Central memory CD8-positive, alpha-beta T cell (primary cell): ENCODE results near the gene TFF3.

Experiments used
- ATAC-seq: fragments of 150-1000 bp; cut with Tn5 transposase; replicated peaks from 2 replicates; pipeline ENCODE4 v1.10.0; 2022; ENCODE audit warnings: mild to moderate bottlenecking, moderate FRiP score, moderate number of reproducible peaks; ENCODE audit not compliant: poor library complexity, severe bottlenecking; ENCODE audit errors: extremely low read depth
- DNase-seq, 2 donors: peaks; one replicate each; pipeline ENCODE4 v3.0.0; 2021; ENCODE audit warnings: low spot score in 2 of 2
- H3K27ac Mint-ChIP-seq: one replicate; pipeline ENCODE4 v1.8.0; 2022; ENCODE audit warnings: low read depth, mild to moderate bottlenecking, moderate library complexity, mixed read lengths
- H3K27me3 Mint-ChIP-seq: one replicate; pipeline ENCODE4 v1.8.0; 2022; ENCODE audit warnings: mixed read lengths
- H3K36me3 Mint-ChIP-seq: one replicate; pipeline ENCODE4 v1.8.0; 2022; ENCODE audit warnings: mild to moderate bottlenecking, moderate library complexity, mixed read lengths; ENCODE audit not compliant: insufficient read depth
- H3K4me1 Mint-ChIP-seq: one replicate; pipeline ENCODE4 v1.8.0; 2022; ENCODE audit warnings: mixed read lengths
- H3K4me3 Mint-ChIP-seq: one replicate; pipeline ENCODE4 v1.8.0; 2022; ENCODE audit warnings: mild to moderate bottlenecking, moderate library complexity, mixed read lengths
- H3K9me3 Mint-ChIP-seq: one replicate; pipeline ENCODE4 v1.8.0; 2022; ENCODE audit warnings: mixed read lengths

The TFF3 gene

DNA sequence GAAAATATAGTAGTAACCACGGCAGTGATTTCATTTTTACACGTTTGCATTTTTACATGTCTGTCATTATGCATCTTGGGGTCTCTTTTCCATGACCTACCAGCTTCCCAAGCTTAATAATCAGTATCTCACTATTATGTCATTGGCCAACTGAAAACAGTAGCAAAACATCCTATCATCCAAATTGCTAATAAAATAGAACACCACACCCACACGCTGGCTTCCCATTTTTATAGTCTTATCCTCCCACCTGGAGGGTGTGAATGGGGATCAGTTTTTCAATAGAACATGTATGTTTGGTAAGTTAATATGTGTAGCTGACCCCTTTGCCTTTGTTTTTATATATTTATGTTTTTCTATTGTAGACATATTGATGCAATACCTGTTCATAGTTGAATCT is 11.8 kb downstream of the TFF3 start:
- Mint-ChIP-seq H3K36me3 (peaks cover 5% of the 10 kb centered on the region), H3K27ac (no peak overlapping the region), H3K4me1 (no peaks in the 10 kb centered on the region), H3K27me3 (peaks cover 28% of the 10 kb centered on the region), H3K9me3 (no peaks in the 10 kb centered on the region), H3K4me3 (no peak overlapping the region)
- ATAC-seq (no peak), DNase-seq (no peak)

DNA sequence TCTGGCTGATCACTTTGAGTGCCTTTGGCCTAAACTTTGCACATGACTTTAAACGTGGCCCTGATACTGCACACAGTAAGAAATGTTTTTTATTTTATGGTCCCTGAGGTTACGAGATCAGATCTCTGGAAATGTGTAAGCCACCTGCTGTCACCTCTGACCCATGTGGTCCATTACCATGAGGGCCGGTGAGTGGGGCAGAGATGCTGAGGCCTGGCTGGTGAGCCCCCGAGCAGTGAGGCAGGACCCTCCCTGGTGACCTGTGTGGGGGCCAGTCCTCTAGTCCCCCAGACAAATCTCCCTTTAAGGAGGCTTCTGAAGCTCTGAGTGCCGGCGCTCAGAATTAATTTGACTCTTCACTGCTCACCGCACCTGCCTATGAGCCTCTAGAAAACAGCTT is 12.4 kb downstream of the TFF3 start:
- ATAC-seq (no peak), DNase-seq (no peak)
- Mint-ChIP-seq H3K4me3 (no peak overlapping the region), H3K4me1 (no peaks in the 10 kb centered on the region), H3K36me3 (peaks cover 5% of the 10 kb centered on the region), H3K27me3 (peaks cover 22% of the 10 kb centered on the region), H3K9me3 (no peaks in the 10 kb centered on the region), H3K27ac (no peak overlapping the region)

GRCh38 chr21:42302076-42302650 is 13.0 kb downstream of the TFF3 start:
- no peaks in the 10 kb centered on the region for H3K9me3 Mint-ChIP-seq
- no peak overlapping the region for H3K4me3 Mint-ChIP-seq
- DNase-seq (no peak), ATAC-seq (no peak)
- no peaks in the 10 kb centered on the region for H3K4me1 Mint-ChIP-seq
- peaks cover 16% of the 10 kb centered on the region for H3K27me3 Mint-ChIP-seq
- peaks cover 9% of the 10 kb centered on the region for H3K36me3 Mint-ChIP-seq
- peak overlapping the region; percentile 6 for H3K27ac Mint-ChIP-seq

DNA sequence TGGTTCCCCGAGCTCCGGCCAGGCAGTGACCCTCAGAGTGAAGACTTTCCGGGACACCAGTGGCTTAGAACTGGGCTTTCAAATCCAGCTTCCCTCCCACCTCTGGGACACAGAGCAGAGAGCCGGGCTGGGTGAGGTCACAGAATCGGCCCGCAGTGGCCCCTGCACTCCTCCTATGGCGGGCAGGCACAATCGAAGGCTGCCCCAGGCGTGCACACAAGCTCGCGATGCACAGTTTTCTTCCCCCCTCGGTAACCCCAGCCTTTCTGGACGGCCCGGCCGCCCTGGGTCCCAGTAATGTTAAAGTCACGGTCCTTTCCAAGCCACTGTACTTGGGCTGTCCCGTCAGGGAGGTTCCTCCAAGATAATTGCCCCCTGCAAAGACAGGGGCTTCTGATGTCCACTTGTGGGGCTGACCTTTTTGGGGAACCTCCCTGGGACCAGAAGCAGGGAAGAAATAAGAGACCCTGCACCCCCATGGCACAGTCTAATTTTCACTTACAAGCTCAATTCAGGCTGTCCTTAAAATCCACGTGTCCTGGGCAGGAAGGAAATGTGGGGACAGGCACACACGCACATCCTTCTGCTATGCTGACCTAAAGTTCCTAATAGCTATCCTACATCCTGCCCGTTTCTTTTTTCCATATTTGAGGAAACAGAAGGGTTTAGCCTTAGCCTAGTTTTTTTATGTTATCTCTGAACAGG is 13.7 kb downstream of the TFF3 start:
- Mint-ChIP-seq H3K36me3 (peaks cover 10% of the 10 kb centered on the region), H3K9me3 (no peaks in the 10 kb centered on the region), H3K4me3 (no peak overlapping the region), H3K27ac (peak overlapping the region; percentile 6), H3K27me3 (peaks cover 9% of the 10 kb centered on the region), H3K4me1 (no peaks in the 10 kb centered on the region)
- ATAC-seq (no peak), DNase-seq (no peak)

DNA sequence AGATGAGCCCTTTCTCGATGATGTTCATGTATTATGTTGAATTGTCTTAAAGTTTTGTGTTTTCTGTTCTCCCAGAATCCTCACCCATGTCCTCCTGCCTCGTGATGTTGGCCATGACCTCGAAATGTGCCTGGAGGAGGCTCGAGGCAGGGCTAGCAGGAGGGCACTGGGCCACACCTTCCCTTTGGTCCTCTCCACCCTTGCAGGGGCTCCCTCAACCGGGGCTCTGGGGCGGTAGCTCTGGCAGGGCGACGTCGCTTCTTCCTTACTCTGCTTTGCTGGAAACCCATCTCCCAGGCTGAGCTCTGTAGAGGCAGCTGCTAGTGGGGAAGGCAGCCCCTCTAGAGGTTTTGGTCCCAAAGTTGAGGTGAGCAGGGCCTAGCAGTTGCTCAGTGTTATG is 14.3 kb downstream of the TFF3 start:
- no peak overlapping the region for H3K27ac Mint-ChIP-seq
- H3K9me3 Mint-ChIP-seq = no peaks in the 10 kb centered on the region
- no peaks in the 10 kb centered on the region for H3K4me1 Mint-ChIP-seq
- no peak overlapping the region for H3K4me3 Mint-ChIP-seq
- DNase-seq (no peak), ATAC-seq (no peak)
- peaks cover 10% of the 10 kb centered on the region for H3K36me3 Mint-ChIP-seq
- peaks cover 4% of the 10 kb centered on the region for H3K27me3 Mint-ChIP-seq

DNA sequence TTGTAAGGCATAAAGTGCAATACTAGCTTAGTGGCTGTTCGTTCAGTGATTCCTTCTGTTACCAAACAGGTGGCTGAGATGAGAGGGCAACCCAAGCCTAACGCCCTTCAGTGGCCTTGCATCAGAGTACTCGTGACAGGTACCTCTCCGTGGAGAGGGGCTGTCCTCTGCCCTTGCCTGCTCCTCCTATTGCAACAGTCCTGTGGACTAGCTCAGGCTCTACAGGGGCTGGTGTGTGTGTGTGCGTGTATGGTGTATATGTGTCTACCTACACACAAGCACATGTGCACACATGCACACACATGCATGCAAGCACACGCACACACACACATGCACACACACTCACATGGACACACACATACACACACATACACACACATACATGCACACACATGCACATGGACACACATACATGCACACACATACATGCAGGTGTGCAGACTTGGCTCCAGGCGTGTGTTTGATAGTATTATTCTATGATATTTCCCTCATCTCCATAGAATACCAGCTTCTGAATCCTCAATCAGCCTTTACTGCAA is 15.1 kb downstream of the TFF3 start:
- ATAC-seq = no peak
- H3K4me1 Mint-ChIP-seq = no peaks in the 10 kb centered on the region
- H3K9me3 Mint-ChIP-seq = no peaks in the 10 kb centered on the region
- H3K27me3 Mint-ChIP-seq = no peaks in the 10 kb centered on the region
- H3K4me3 Mint-ChIP-seq = no peak overlapping the region
- no peak for DNase-seq
- no peak overlapping the region for H3K27ac Mint-ChIP-seq
- H3K36me3 Mint-ChIP-seq = peaks cover 13% of the 10 kb centered on the region

GRCh38 chr21:42299324-42300044 is 15.7 kb downstream of the TFF3 start:
- no peak overlapping the region for H3K4me3 Mint-ChIP-seq
- peaks cover 13% of the 10 kb centered on the region for H3K36me3 Mint-ChIP-seq
- DNase-seq (no peak), ATAC-seq (no peak)
- H3K27me3 Mint-ChIP-seq = no peaks in the 10 kb centered on the region
- H3K27ac Mint-ChIP-seq = no peak overlapping the region
- H3K4me1 Mint-ChIP-seq = no peaks in the 10 kb centered on the region
- no peaks in the 10 kb centered on the region for H3K9me3 Mint-ChIP-seq

- DNase-seq (no peak), ATAC-seq (no peak)
- no peak overlapping the region for H3K4me3 Mint-ChIP-seq
- no peaks in the 10 kb centered on the region for H3K4me1 Mint-ChIP-seq
- H3K27me3 Mint-ChIP-seq = no peaks in the 10 kb centered on the region
- peaks cover 13% of the 10 kb centered on the region for H3K36me3 Mint-ChIP-seq
- H3K27ac Mint-ChIP-seq = no peak overlapping the region
- no peaks in the 10 kb centered on the region for H3K9me3 Mint-ChIP-seq
Observed at GRCh38 chr21:42298657-42299056, 16.6 kb downstream of the TFF3 start.

DNA sequence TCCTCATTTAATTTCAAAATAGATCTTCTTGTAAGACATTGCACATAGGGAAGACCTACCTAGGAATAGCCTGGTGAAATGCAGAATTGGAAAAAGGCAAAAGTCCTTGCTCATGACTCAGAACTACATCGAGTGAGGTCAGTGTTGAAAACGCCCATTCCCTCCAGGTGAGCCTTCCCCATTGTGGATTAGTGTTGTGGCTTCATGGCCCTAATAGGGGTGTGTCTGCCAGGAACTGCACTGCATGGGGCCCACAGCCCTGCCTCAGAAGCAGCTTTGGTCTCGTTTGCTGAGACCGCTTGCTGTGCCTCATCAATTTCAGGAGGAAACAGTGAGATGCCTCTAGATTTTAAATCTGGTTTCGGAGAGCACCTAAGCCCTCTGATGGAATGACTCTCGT is 17.0 kb downstream of the TFF3 start:
- ATAC-seq (no peak), DNase-seq (no peak)
- Mint-ChIP-seq H3K4me3 (no peak overlapping the region), H3K9me3 (no peaks in the 10 kb centered on the region), H3K36me3 (peaks cover 10% of the 10 kb centered on the region), H3K27me3 (no peaks in the 10 kb centered on the region), H3K27ac (no peak overlapping the region), H3K4me1 (no peaks in the 10 kb centered on the region)

GRCh38 chr21:42297377-42297776 is 17.8 kb downstream of the TFF3 start:
- Mint-ChIP-seq H3K9me3 (no peaks in the 10 kb centered on the region), H3K27me3 (no peaks in the 10 kb centered on the region), H3K27ac (no peak overlapping the region), H3K36me3 (peaks cover 10% of the 10 kb centered on the region), H3K4me1 (no peaks in the 10 kb centered on the region), H3K4me3 (no peak overlapping the region)
- DNase-seq = no peak
- no peak for ATAC-seq

DNA sequence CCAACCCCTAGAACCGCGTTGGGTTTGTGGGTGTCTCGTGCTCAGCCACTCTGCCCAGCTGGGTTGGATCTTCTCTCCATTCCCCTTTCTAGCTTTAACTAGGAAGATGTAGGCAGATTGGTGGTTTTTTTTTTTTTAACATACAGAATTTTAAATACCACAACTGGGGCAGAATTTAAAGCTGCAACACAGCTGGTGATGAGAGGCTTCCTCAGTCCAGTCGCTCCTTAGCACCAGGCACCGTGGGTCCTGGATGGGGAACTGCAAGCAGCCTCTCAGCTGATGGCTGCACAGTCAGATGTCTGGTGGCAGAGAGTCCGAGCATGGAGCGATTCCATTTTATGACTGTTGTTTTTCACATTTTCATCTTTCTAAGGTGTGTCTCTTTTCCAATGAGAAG is 18.7 kb downstream of the TFF3 start:
- Mint-ChIP-seq H3K36me3 (peaks cover 10% of the 10 kb centered on the region), H3K4me3 (no peak overlapping the region), H3K9me3 (no peaks in the 10 kb centered on the region), H3K27me3 (no peaks in the 10 kb centered on the region), H3K4me1 (no peaks in the 10 kb centered on the region), H3K27ac (no peak overlapping the region)
- no peak for DNase-seq
- no peak for ATAC-seq

DNA sequence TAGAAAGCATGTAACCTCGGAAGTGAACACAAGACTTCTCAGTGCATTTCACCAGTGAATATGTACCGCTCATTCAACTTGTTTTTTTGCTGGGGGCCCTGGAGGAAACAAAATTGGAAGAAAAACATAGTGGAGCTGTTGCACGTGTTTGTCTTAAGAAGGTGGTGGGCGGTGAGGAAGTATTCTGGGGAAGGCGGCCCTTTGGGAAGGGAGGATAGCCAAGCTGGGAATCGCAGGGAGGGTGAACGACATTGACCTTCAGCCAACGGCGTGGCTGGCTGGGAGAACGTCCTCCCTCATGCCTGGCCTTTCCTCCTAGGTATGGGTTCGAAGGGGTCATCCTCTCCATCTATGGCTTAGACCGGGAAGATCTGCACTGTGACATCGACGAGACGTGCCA is 19.4 kb downstream of the TFF3 start:
- Mint-ChIP-seq H3K9me3 (no peaks in the 10 kb centered on the region), H3K4me1 (no peaks in the 10 kb centered on the region), H3K27ac (peak overlapping the region; percentile 9), H3K27me3 (no peaks in the 10 kb centered on the region), H3K4me3 (no peak overlapping the region), H3K36me3 (peaks cover 10% of the 10 kb centered on the region)
- no peak for DNase-seq
- ATAC-seq = no peak
